Stimulated activated CD4-positive, alpha-beta T cell treated with anti-CD3 and anti-CD28 coated beads, Interleukin-12 subunit alpha, Interleukin-12 subunit beta, amount 100 ng/mL, for 4 hours (primary cell): ENCODE data around the gene C9orf43.
"Not testable (repeated sequence)": the region's sequence is repeated elsewhere in the genome, so short reads cannot be mapped to it uniquely, and the experiment has no call there.

Experiments
- DNase-seq: peaks from one replicate; pipeline ENCODE4 v3.0.0-alpha.2; 2020

C9orf43 gene

GRCh38 chr9:113421726-113422125 is 11.2 kb downstream of the C9orf43 start:
- DNase-seq = no peak

- DNase-seq = no peak
Measured at GRCh38 chr9:113425072-113425471, 14.5 kb downstream of the C9orf43 start.

GRCh38 chr9:113426701-113427100 is 16.2 kb downstream of the C9orf43 start:
- DNase-seq = no peak

GRCh38 chr9:113427629-113428028 is 17.1 kb downstream of the C9orf43 start:
- DNase-seq = no peak

- DNase-seq = no peak
Measured at GRCh38 chr9:113428062-113428615, 17.6 kb downstream of the C9orf43 start.

GRCh38 chr9:113431191-113431590 is 20.6 kb downstream of the C9orf43 start:
- DNase-seq = no peak

- DNase-seq = no peak
Measured at GRCh38 chr9:113436728-113437515, 26.4 kb downstream of the C9orf43 start.

GRCh38 chr9:113437716-113438115 is 27.2 kb downstream of the C9orf43 start:
- DNase-seq = not testable (repeated sequence)

GRCh38 chr9:113444736-113445135 is 34.2 kb downstream of the C9orf43 start:
- no peak for DNase-seq

GRCh38 chr9:113446323-113446740 is 35.8 kb downstream of the C9orf43 start:
- DNase-seq = no peak

GRCh38 chr9:113449376-113449775 is 38.8 kb downstream of the C9orf43 start:
- no peak for DNase-seq

- DNase-seq = no peak
Measured at GRCh38 chr9:113452113-113452605, 41.6 kb downstream of the C9orf43 start.

GRCh38 chr9:113454914-113455761 is 44.6 kb downstream of the C9orf43 start:
- DNase-seq = no peak

GRCh38 chr9:113456235-113456634 is 45.7 kb downstream of the C9orf43 start:
- DNase-seq = no peak

GRCh38 chr9:113461285-113461684 is 50.7 kb downstream of the C9orf43 start:
- no peak for DNase-seq

GRCh38 chr9:113461943-113462342 is 51.4 kb downstream of the C9orf43 start:
- DNase-seq = no peak

- no peak for DNase-seq
Measured at GRCh38 chr9:113462781-113463286, 52.3 kb downstream of the C9orf43 start.

- no peak for DNase-seq
Measured at GRCh38 chr9:113463418-113464285, 53.1 kb downstream of the C9orf43 start, which contains the start of gene RGS3. Gene RGS3, plus strand, starts transcription at chr9:113463727. Its CDS starts 76 bp downstream, at chr9:113463803.

- no peak for DNase-seq
Measured at GRCh38 chr9:113464286-113464660, 53.7 kb downstream of the C9orf43 start.

- DNase-seq = no peak
Measured at GRCh38 chr9:113465599-113466140, 55.1 kb downstream of the C9orf43 start.

- no peak for DNase-seq
Measured at GRCh38 chr9:113467183-113467582, 56.6 kb downstream of the C9orf43 start.
